Mesothelial cell of epicardium (in vitro differentiated cells): ENCODE data around the gene COL4A1. TPM values are rescaled to one million over a fixed set of nuclear protein-coding genes. Genes with fewer than 3 reads are reported as not detected.

ENCODE experiments used
- DNase-seq, 2 experiments: peaks; one replicate each; pipeline ENCODE4 v3.0.0; 2021; ENCODE audit warnings: low spot score in 2 of 2; ENCODE audit not compliant: unreplicated experiment in 2 of 2
- H3K27ac Mint-ChIP-seq: 2 replicates; pipeline ENCODE4 v1.8.0; 2021; ENCODE audit warnings: mixed read lengths
- H3K27me3 Mint-ChIP-seq: 2 replicates; pipeline ENCODE4 v1.8.0; 2021; ENCODE audit warnings: low read depth, mixed read lengths
- H3K36me3 Mint-ChIP-seq: 2 replicates; pipeline ENCODE4 v1.8.0; 2021; ENCODE audit warnings: mixed read lengths
- H3K4me1 Mint-ChIP-seq: 2 replicates; pipeline ENCODE4 v1.8.0; 2021; ENCODE audit warnings: mixed read lengths
- H3K4me3 Mint-ChIP-seq: 2 replicates; pipeline ENCODE4 v1.8.0; 2021; ENCODE audit warnings: mild to moderate bottlenecking, moderate library complexity, mixed read lengths
- H3K9me3 Mint-ChIP-seq: 2 replicates; pipeline ENCODE4 v1.8.0; 2021; ENCODE audit warnings: mixed read lengths
- total RNA-seq: library from RNA; stranded (reverse); gene quantifications from 3 replicates; pipeline ENCODE4 v1.2.1, GENCODE V29; 2021
- TF ChIP-seq, protein P1 (sequence below): fragments of 200-600 bp; sonication (generic); IDR thresholded peaks from one replicate; pipeline ENCODE4 v1.5.0; 2021; ENCODE audit warnings: antibody characterized with exemption; ENCODE audit not compliant: unreplicated experiment

COL4A1 gene
- total RNA-seq, 1 donor from 2014 or later = 362 TPM

DNA sequence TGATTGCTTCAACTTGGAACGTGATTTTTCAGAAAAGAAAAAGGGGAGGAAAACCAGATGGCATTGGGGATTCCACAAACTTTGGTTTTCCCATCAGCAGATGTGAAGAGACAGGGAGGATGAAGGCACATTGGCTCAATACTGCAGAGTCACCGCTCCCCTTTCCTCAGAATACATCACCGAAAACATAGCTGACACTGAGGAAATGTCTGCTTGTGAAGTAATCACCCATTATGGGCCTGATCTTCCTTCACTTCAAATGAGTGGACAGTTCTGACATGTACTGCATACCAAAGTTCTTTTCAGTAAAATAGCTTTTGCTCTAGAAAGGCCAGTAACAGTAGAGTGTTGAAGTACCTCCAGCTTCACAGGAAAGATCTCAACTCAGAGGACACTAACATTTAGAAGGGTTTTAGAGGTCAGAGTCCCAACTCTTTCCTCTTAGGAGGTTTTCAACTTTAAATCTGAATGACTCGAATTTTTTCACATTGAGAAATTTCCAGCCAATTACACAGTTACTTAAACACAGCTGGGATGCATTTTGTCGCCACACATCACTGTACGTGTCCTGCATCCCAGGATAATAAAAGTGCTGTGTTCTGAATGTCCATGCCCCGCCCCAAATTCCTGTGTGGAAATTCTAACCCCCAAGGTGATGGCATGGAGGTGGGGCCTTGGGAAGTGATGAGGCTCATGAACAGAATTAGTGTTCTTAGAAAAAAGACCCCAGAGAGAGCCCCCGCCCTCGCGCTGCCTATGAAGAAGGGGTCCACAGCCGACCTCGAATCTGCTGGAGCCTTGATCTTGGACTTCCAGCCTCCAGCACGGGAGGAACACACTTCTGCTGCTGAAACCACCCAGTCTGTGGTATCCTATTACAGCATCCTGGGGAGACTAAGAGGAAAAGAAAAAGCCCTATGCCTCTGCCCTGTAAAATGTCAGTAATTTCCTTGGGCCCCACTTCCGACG, 77.7 kb downstream of the COL4A1 start:
- Mint-ChIP-seq H3K9me3 (peaks cover 4% of the 10 kb centered on the region), H3K27ac (no peak overlapping the region), H3K27me3 (no peaks in the 10 kb centered on the region), H3K4me1 (peaks cover 17% of the 10 kb centered on the region), H3K36me3 (peaks cover 3% of the 10 kb centered on the region), H3K4me3 (no peak overlapping the region)
- DNase-seq = no peak
- TF ChIP-seq, protein P1, sequence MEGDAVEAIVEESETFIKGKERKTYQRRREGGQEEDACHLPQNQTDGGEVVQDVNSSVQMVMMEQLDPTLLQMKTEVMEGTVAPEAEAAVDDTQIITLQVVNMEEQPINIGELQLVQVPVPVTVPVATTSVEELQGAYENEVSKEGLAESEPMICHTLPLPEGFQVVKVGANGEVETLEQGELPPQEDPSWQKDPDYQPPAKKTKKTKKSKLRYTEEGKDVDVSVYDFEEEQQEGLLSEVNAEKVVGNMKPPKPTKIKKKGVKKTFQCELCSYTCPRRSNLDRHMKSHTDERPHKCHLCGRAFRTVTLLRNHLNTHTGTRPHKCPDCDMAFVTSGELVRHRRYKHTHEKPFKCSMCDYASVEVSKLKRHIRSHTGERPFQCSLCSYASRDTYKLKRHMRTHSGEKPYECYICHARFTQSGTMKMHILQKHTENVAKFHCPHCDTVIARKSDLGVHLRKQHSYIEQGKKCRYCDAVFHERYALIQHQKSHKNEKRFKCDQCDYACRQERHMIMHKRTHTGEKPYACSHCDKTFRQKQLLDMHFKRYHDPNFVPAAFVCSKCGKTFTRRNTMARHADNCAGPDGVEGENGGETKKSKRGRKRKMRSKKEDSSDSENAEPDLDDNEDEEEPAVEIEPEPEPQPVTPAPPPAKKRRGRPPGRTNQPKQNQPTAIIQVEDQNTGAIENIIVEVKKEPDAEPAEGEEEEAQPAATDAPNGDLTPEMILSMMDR = no peak

DNA sequence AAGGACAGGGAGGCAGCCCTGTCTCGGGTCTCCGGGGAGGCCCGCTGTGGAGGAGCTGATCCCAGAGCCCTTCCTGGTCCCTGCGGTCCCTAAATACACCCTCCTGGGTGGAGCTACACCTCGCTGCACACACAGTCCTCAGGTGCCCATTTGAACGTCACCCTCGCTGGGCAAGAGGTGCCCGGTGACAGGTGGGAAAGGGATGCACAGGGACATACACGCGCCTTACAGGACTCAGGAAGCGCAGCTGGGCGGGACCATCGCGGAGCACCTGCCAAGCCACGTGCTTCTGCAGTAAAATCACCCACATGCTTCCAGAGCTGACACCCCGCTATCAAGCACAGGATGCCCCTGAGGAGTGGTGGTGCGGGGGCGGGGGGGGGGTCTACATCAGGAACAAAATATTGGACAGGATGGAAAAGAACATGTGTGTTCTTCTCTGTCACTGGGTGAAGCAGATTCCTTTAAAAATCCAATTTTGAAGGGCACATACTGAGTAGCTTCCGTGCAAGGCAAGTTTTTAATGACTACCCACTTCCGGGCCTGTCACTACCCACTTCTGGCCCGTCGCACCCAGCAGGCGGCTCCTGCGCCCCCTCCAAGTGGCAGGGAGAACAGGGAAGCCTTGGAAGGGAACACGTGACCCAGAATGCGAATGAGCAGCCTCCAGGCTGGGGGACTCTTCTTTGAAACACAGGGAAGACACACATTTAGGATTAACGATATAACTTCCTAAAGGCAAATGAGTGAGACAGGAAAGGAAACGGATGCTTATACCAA, 78.9 kb downstream of the COL4A1 start:
- Mint-ChIP-seq H3K4me1 (peaks cover 17% of the 10 kb centered on the region), H3K4me3 (no peak overlapping the region), H3K36me3 (no peaks in the 10 kb centered on the region), H3K9me3 (peaks cover 1% of the 10 kb centered on the region), H3K27me3 (no peaks in the 10 kb centered on the region), H3K27ac (no peak overlapping the region)
- DNase-seq = no peak
- TF ChIP-seq, protein P1 = no peak

DNA sequence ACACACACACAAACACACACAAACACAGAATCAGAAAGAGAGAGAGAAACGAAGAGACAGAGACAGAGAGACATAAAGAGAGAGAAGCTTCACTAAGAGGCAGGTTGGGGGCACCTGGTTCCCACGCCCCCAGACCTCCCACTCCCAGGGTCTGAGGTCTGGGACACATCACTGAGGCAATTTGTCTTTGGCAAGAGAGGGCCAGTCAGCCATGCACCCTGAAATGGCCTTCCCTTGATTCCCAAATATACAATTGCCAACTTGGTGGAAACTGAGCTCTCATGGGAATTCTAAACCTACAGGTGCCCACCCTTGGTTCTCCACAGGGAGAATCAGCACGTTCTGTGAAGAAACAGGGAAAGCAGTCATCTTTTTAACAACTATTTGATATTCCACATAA, 79.5 kb downstream of the COL4A1 start:
- peaks cover 17% of the 10 kb centered on the region for H3K4me1 Mint-ChIP-seq
- no peaks in the 10 kb centered on the region for H3K9me3 Mint-ChIP-seq
- H3K36me3 Mint-ChIP-seq = no peaks in the 10 kb centered on the region
- no peak for DNase-seq
- no peak overlapping the region for H3K4me3 Mint-ChIP-seq
- TF ChIP-seq, protein P1 = no peak
- no peaks in the 10 kb centered on the region for H3K27me3 Mint-ChIP-seq
- H3K27ac Mint-ChIP-seq = peak overlapping the region; percentile 53

DNA sequence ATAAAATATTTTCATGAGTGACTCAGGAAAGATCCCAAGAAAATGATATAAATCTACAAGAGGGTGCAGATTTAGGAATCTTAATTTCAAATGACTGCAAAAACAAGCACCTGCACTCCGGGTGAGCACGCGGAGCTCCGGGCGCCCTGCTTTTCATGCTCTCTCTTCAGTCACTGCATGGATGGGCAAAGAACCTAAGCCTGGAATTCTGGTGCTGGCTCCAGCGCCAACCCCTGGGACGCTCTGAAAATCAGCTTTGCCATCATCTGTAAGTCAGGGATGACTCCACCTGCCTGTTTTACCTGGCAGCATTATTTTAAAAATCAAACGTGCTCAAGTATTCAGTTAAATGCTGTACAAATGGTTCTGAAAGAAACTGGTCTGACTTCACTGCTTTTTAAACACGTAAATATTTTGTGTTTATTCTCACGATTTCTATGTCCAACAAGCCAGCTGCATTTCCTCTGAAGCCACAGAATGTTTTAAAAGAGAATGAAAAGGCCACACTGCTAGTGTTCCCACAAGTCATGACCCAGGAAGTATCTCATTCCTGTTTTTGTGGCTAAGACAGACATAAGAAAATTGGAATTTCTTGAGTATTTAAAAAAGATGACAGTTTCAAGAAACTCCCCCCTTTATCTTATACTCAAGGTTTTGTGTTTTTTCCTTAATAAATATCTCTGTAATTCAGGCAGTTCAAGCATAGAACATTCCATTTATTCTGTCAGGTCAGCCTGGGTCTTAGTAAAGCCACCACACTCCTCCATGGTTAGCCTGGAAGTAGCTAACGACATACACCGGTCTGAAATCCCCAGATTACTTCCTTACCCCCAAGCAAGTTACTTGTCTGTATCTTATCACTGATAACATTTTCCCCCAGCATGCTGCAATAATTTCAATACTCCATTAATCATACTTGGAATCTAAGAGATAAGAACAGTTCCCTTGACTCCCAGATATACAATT, 81.1 kb downstream of the COL4A1 start:
- H3K4me1 Mint-ChIP-seq = peaks cover 30% of the 10 kb centered on the region
- H3K27me3 Mint-ChIP-seq = no peaks in the 10 kb centered on the region
- no peaks in the 10 kb centered on the region for H3K36me3 Mint-ChIP-seq
- DNase-seq = no peak
- H3K27ac Mint-ChIP-seq = peak overlapping the region; percentile 86
- H3K4me3 Mint-ChIP-seq = no peak overlapping the region
- TF ChIP-seq, protein P1 = no peak
- no peaks in the 10 kb centered on the region for H3K9me3 Mint-ChIP-seq

DNA sequence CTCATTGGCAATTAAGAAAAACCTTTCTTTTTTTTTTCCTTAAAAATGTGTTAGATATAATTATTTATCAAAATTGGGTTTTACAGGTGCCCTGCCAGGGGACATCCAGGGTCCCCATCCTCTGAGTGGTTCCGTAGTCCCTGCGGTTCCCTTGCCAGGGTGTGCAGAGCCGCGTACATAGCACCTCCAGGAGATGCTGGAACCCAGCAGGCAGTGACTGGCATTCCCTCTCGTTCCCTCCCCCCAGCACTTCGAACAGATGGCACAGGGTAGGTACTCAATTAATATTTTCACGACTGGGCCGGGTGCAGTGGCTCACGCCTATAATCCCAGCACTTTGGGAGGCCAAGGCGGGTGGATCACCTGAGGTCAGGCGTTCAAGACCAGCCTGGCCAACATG, 82.0 kb downstream of the COL4A1 start:
- DNase-seq = no peak

More for the DNA sequence above, 82.0 kb downstream of the COL4A1 start:
- H3K4me3 Mint-ChIP-seq = no peak overlapping the region
- peaks cover 34% of the 10 kb centered on the region for H3K4me1 Mint-ChIP-seq
- TF ChIP-seq, protein P1 = no peak
- no peaks in the 10 kb centered on the region for H3K9me3 Mint-ChIP-seq
- no peak overlapping the region for H3K27ac Mint-ChIP-seq
- no peaks in the 10 kb centered on the region for H3K27me3 Mint-ChIP-seq
- H3K36me3 Mint-ChIP-seq = no peaks in the 10 kb centered on the region
